T-helper 17 cell (primary cell): ENCODE data around the gene RNF181. TPM values are rescaled to one million over a fixed set of nuclear protein-coding genes. Genes with fewer than 3 reads are reported as not detected.
"Not testable (repeated sequence)": the region's sequence is repeated elsewhere in the genome, so short reads cannot be mapped to it uniquely, and the experiment has no call there.

Source experiments
- ATAC-seq: fragments of 150-1000 bp; cut with Tn5 transposase; 2 replicates; pipeline ENCODE4 v1.10.0; 2021; ENCODE audit warnings: mild to moderate bottlenecking, moderate library complexity
- DNase-seq, 3 donors: peaks; one replicate each; pipeline versions ENCODE4 v3.0.0 to v3.0.0-alpha.2; 2020 to 2021
- H3K9me3 ChIP-seq: one replicate; pipeline ENCODE4 v1.7.0; 2013; ENCODE audit warnings: low read length, mild to moderate bottlenecking; ENCODE audit not compliant: control insufficient read depth, poor library complexity, severe bottlenecking
- H3K27ac Mint-ChIP-seq: one replicate; pipeline ENCODE4 v1.8.0; 2022; ENCODE audit warnings: mild to moderate bottlenecking, moderate library complexity, mixed read lengths
- H3K27me3 Mint-ChIP-seq: one replicate; pipeline ENCODE4 v1.8.0; 2022; ENCODE audit warnings: mixed read lengths
- H3K36me3 Mint-ChIP-seq: one replicate; pipeline ENCODE4 v1.8.0; 2022; ENCODE audit warnings: low read depth, mixed read lengths
- H3K4me1 Mint-ChIP-seq: one replicate; pipeline ENCODE4 v1.8.0; 2022; ENCODE audit warnings: mild to moderate bottlenecking, mixed read lengths
- H3K4me3 Mint-ChIP-seq: one replicate; pipeline ENCODE4 v1.8.0; 2022; ENCODE audit warnings: mild to moderate bottlenecking, moderate library complexity, mixed read lengths
- total RNA-seq, 4 donors: library from RNA in 2 of 4; stranded (reverse) in 2 of 4; gene quantifications; one replicate each; pipeline ENCODE4 v1.2.3 and lab custom pipeline; 2022 to 2026

Gene RNF181
- total RNA-seq, 2 donors from 2014 or later = 42.8 to 43.3 TPM

DNA sequence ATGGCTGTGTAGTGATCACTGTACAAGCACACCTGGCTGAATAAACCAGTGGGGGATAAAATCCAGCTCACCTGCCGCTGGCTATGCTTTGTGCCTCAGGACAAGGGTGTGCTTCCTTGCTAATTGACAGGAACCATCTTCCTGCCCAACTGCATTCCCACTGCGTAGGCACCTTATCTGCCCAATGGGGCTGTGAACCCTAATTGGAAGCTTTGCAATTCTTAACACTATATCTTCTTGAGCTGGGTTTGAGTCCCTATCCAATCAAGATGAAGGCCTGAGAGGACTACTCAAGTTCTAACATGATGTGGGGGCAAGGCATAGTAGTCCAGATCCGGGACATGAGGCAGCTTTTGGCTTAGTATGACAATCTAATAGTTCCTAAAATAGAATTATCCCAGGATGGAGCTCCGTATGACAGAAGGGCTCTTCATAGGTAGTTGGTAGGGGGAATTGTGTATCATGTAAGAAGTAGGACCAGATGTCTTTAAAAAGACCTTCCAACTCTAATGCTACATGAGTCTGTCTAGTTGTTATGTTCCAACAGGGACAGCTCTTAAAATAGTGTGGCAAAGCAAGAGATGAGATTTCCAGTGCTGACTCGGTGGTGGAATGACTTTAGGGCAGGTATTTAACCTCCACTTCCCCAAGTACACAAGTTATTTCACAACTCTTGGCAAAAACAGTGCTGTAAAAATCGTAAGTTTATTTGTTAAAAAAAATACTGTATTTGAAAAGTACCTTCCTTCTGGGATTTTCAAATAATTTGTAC lies 9.2 kb downstream of the RNF181 start:
- DNase-seq (no peak), ATAC-seq (no peak)
- Mint-ChIP-seq H3K4me3 (no peak overlapping the region), H3K36me3 (peaks cover 2% of the 10 kb centered on the region), H3K27ac (peak overlapping the region; percentile 4), H3K4me1 (peaks cover 33% of the 10 kb centered on the region), H3K27me3 (no peaks in the 10 kb centered on the region)
- H3K9me3 ChIP-seq = no peaks in the 10 kb centered on the region

GRCh38 chr2:85605406-85606115 lies 10.0 kb downstream of the RNF181 start:
- ATAC-seq (no peak), DNase-seq (no peak)
- H3K9me3 ChIP-seq = no peaks in the 10 kb centered on the region
- no peak overlapping the region for H3K27ac Mint-ChIP-seq
- H3K4me3 Mint-ChIP-seq = no peak overlapping the region
- no peaks in the 10 kb centered on the region for H3K27me3 Mint-ChIP-seq
- peaks cover 34% of the 10 kb centered on the region for H3K4me1 Mint-ChIP-seq
- H3K36me3 Mint-ChIP-seq = peaks cover 2% of the 10 kb centered on the region

GRCh38 chr2:85606116-85606455 lies 10.5 kb downstream of the RNF181 start:
- Mint-ChIP-seq H3K4me1 (peaks cover 34% of the 10 kb centered on the region), H3K4me3 (no peak overlapping the region), H3K27ac (no peak overlapping the region), H3K27me3 (no peaks in the 10 kb centered on the region), H3K36me3 (peaks cover 2% of the 10 kb centered on the region)
- no peak for ATAC-seq
- no peaks in the 10 kb centered on the region for H3K9me3 ChIP-seq
- DNase-seq = no peak

GRCh38 chr2:85607268-85608215 lies 12.0 kb downstream of the RNF181 start:
- DNase-seq (no peak), ATAC-seq (no peak)
- Mint-ChIP-seq H3K4me3 (no peak overlapping the region), H3K4me1 (peaks cover 32% of the 10 kb centered on the region), H3K27ac (peak overlapping the region; percentile 67), H3K36me3 (peaks cover 2% of the 10 kb centered on the region), H3K27me3 (no peaks in the 10 kb centered on the region)
- no peaks in the 10 kb centered on the region for H3K9me3 ChIP-seq

GRCh38 chr2:85611217-85611704 lies 15.7 kb downstream of the RNF181 start:
- no peak for DNase-seq
- Mint-ChIP-seq H3K4me1 (peaks cover 24% of the 10 kb centered on the region), H3K4me3 (peak overlapping the region; percentile 96), H3K36me3 (no peaks in the 10 kb centered on the region), H3K27ac (peak overlapping the region; percentile 90), H3K27me3 (no peaks in the 10 kb centered on the region)
- ATAC-seq = peak; percentile 17
- H3K9me3 ChIP-seq = no peaks in the 10 kb centered on the region

- H3K27me3 Mint-ChIP-seq = no peaks in the 10 kb centered on the region
- no peaks in the 10 kb centered on the region for H3K36me3 Mint-ChIP-seq
- peak within 1 kb of the TSS; percentile 96 for H3K4me3 Mint-ChIP-seq
These were observed 16.4 kb downstream of the RNF181 start, which contains the start of gene C2orf68 for GRCh38 chr2:85611705-85612587. TSS of gene C2orf68 (minus strand) at chr2:85612066. CDS start at chr2:85611984, 82 bp downstream.

DNA sequence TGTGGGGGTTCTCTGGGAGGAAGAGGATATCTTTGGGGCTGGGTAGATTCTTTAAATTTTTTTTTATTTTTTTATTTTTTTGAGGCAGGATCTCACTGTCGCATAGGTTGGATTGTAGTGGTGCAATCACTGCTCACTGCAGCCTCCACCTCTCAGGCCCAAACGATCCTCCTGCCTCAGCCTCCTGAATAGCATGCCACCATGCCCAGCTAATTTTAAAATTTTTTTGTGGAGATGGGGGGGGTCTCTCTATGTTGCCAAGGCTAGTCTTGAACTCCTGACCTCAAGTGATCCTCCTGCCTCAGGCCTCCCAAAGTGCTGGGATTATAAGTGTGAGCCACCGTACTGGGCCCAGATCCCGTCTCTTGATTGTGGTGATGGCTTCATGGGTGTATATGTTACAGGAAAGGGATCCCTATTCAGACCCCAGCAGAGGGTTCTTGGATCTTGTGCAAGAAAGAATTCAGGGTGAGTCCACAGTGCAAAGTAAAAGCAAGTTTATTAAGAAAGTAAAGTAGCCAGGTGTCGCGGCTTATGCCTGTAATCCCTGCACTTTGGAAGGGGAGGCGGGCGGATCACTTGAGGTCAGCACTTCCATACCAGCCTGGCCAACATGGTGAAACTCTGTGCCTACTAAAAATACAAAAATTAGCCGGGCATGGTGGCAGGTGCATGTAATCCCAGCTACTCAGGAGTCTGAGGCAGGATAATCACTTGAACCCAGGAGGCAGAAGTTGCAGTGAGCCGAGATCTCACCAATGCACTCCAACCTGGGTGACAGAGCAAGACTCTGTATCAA lies 18.4 kb downstream of the RNF181 start:
- no peak overlapping the region for H3K4me3 Mint-ChIP-seq
- no peak for ATAC-seq
- no peak overlapping the region for H3K27ac Mint-ChIP-seq

More at GRCh38 chr2:85611705-85612587, 16.4 kb downstream of the RNF181 start, which contains the start of gene C2orf68:
- peak within 1 kb of the TSS; percentile 90 for H3K27ac Mint-ChIP-seq
- no peaks in the 10 kb centered on the region for H3K9me3 ChIP-seq
- DNase-seq (peak; percentile 66 to 74 (median 70)), ATAC-seq (peak; percentile 67)
- H3K4me1 Mint-ChIP-seq = peaks cover 23% of the 10 kb centered on the region

DNA sequence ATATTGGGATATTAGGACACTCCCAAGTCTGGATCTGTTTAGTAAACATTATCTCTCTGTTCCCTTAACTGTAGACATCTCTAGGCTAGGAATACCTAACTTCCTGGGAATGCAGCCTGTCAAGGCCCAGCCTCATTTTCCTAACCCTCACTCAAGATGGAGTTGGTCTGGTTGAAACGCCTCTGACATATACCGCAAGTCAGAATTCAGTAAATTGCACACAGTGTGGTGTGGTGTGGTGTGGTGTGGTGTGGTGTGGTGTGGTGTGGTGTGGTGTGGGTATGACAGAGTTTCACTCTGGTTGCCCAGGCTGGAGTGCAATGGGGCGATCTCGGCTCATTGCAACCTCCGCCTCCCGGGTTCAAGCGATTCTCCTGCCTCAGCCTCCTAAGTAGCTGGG lies 19.2 kb downstream of the RNF181 start:
- H3K4me1 Mint-ChIP-seq = peaks cover 22% of the 10 kb centered on the region
- H3K36me3 Mint-ChIP-seq, DNase-seq, H3K4me3 Mint-ChIP-seq, H3K9me3 ChIP-seq, H3K27ac Mint-ChIP-seq, H3K27me3 Mint-ChIP-seq, ATAC-seq: not testable (repeated sequence)

More for the DNA sequence above, 18.4 kb downstream of the RNF181 start:
- Mint-ChIP-seq H3K4me1 (peaks cover 23% of the 10 kb centered on the region), H3K27me3 (no peaks in the 10 kb centered on the region), H3K36me3 (no peaks in the 10 kb centered on the region)
- no peaks in the 10 kb centered on the region for H3K9me3 ChIP-seq
- no peak for DNase-seq

DNA sequence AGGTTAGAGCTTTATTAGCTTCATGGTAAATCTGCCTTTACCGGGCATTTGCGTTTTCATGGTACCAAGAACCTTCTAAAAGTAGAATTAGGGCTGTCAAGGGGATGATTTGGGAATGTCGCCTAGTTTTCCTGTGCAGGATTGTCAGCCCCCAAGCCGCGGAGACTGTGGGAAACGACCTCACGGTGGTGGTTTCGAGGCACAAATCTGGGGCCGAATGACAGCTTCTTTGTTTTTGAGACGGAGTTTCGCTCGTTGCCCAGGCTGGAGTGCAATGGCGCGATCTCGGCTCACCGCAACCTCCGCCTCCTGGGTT lies 19.8 kb downstream of the RNF181 start:
- Mint-ChIP-seq H3K27ac (peak overlapping the region; percentile 95), H3K4me3 (no peak overlapping the region), H3K4me1 (peaks cover 17% of the 10 kb centered on the region), H3K27me3 (no peaks in the 10 kb centered on the region), H3K36me3 (peaks cover 2% of the 10 kb centered on the region)
- DNase-seq (no peak), ATAC-seq (no peak)
- H3K9me3 ChIP-seq = no peaks in the 10 kb centered on the region

DNA sequence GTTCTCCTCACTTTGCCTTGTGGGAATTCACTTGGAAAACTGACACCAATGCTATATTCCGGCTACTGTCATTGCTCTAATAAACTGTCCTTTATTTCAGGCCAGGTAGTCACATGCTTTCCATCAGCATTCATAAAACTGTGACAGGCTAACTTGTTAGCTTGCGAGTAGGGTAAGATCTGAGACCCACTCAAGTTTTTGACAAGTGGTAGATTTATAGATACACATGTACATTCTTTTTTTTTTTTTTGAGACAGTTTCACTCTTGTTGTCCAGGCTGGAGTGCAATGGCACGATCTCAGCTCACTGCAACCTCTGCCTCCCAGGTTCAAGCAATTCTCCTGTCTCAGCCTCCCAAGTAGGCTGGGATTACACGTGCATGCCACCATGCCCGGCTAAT lies 22.2 kb downstream of the RNF181 start:
- peak overlapping the region; percentile 99 for H3K4me3 Mint-ChIP-seq
- H3K9me3 ChIP-seq, H3K27me3 Mint-ChIP-seq, H3K36me3 Mint-ChIP-seq, DNase-seq, ATAC-seq: not testable (repeated sequence)
- H3K4me1 Mint-ChIP-seq = peaks cover 16% of the 10 kb centered on the region
- H3K27ac Mint-ChIP-seq = peak overlapping the region; percentile 95

DNA sequence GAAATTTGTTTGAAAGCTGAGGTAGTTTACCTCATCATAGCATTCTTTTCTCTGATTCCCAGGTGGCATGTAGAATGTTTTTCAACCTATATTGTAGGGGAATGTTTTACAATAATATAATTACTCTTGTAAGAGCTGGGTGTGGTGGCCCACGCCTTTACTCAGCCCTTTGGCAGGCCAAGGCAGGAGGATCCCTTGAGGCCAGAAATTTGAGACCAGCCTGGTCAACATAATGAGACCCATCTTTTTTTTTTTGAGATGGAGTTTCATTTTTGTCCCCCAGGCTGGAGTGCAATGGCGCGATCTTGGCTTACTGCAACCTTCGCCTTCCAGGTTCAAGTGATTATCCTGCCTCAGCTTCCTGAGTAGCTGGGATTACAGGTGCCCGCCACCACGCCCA lies 24.1 kb downstream of the RNF181 start:
- Mint-ChIP-seq H3K27me3 (no peaks in the 10 kb centered on the region), H3K36me3 (peaks cover 5% of the 10 kb centered on the region), H3K4me3 (no peak overlapping the region), H3K27ac (no peak overlapping the region), H3K4me1 (peaks cover 19% of the 10 kb centered on the region)
- H3K9me3 ChIP-seq = no peaks in the 10 kb centered on the region
- DNase-seq (no peak), ATAC-seq (no peak)
